D721Med (cell line): ENCODE data around the gene TEX261.

Experiments used
- DNase-seq: peaks from one replicate; pipeline ENCODE4 v3.0.0; 2011; ENCODE audit warnings: low spot score; ENCODE audit not compliant: insufficient read length
- FAIRE-seq: peaks from 2 replicates; lab custom pipeline; 2011; peaks lifted over from hg19 to GRCh38; lab: Jason Lieb, UNC
- CTCF ChIP-seq: IDR thresholded peaks from 2 replicates; pipeline ENCODE4 v1.5.1; 2012; ENCODE audit warnings: mild to moderate bottlenecking, control low read depth; ENCODE audit not compliant: insufficient read depth; ENCODE audit errors: missing control alignments

TEX261 gene

GRCh38 chr2:70983506-70984227, 11.0 kb downstream of the TEX261 start:
- TF ChIP-seq CTCF, result no peak
- FAIRE-seq (no peak), DNase-seq (peak; percentile 37)

- TF ChIP-seq CTCF, result no peak
- no peak for FAIRE-seq
- DNase-seq, result no peak
Observed at GRCh38 chr2:70982971-70983370, 11.7 kb downstream of the TEX261 start.

GRCh38 chr2:70981866-70982810, 12.5 kb downstream of the TEX261 start:
- FAIRE-seq (no peak), DNase-seq (no peak)
- no peak for TF ChIP-seq CTCF

GRCh38 chr2:70981421-70981820, 13.3 kb downstream of the TEX261 start:
- no peak for FAIRE-seq
- no peak for TF ChIP-seq CTCF
- DNase-seq, result no peak

- FAIRE-seq, result no peak
- DNase-seq, result no peak
- no peak for TF ChIP-seq CTCF
Observed at GRCh38 chr2:70979626-70980025, 15.0 kb downstream of the TEX261 start.

GRCh38 chr2:70979180-70979488, 15.5 kb downstream of the TEX261 start:
- DNase-seq, result no peak
- TF ChIP-seq CTCF, result no peak
- FAIRE-seq, result no peak
